WTC11 (cell line): ENCODE data around the gene CSNK1G1. TPM values are rescaled to one million over a fixed set of nuclear protein-coding genes. Genes with fewer than 3 reads are reported as not detected.

Experiments
- ATAC-seq: fragments of 200-7000 bp; cut with Tn5 transposase; 2 replicates; pipeline ENCODE4 v1.10.0; 2021; ENCODE audit warnings: mild to moderate bottlenecking, moderate library complexity
- CTCF ChIA-PET: fragments of 300-600 bp; sonication (Branson Sonifier 250); formaldehyde crosslinking; loops from one replicate; lab custom pipeline; 2021; ENCODE audit warnings: antibody characterized with exemption; lab: Charles Lee
- POLR2A ChIA-PET: fragments of 350-600 bp; sonication (Branson Sonifier 250); formaldehyde crosslinking; loops from one replicate; lab custom pipeline; 2021; ENCODE audit warnings: antibody characterized with exemption; lab: Charles Lee
- DNase-seq: peaks from one replicate; pipeline ENCODE4 v3.0.0; 2021; ENCODE audit warnings: low spot score
- H3K27ac Mint-ChIP-seq: 2 replicates; pipeline ENCODE4 v1.8.0; 2021; ENCODE audit warnings: mixed read lengths
- H3K27me3 Mint-ChIP-seq: 2 replicates; pipeline ENCODE4 v1.8.0; 2021; ENCODE audit warnings: low read depth, mild to moderate bottlenecking, moderate library complexity, mixed read lengths
- H3K36me3 Mint-ChIP-seq: 2 replicates; pipeline ENCODE4 v1.8.0; 2021; ENCODE audit warnings: mixed read lengths
- H3K4me1 Mint-ChIP-seq: 2 replicates; pipeline ENCODE4 v1.8.0; 2022; ENCODE audit warnings: mixed read lengths
- H3K4me3 Mint-ChIP-seq: 2 replicates; pipeline ENCODE4 v1.8.0; 2021; ENCODE audit warnings: mild to moderate bottlenecking, moderate library complexity, mixed read lengths
- H3K9me3 Mint-ChIP-seq: 2 replicates; pipeline ENCODE4 v1.8.0; 2021; ENCODE audit warnings: mixed read lengths
- CTCF ChIP-seq: fragments of 200-600 bp; IDR thresholded peaks from 2 replicates; pipeline ENCODE4 v1.8.0; 2022; ENCODE audit warnings: antibody characterized with exemption
- E2F5 ChIP-seq: sonication (generic); formaldehyde crosslinking; IDR thresholded peaks from 2 replicates; pipeline ENCODE4 v1.8.1; 2022; ENCODE audit warnings: mild to moderate bottlenecking, moderate library complexity, missing genetic modification reagents
- ETV6 ChIP-seq: sonication (generic); formaldehyde crosslinking; IDR thresholded peaks from 2 replicates; pipeline ENCODE4 v1.8.1; 2022; ENCODE audit warnings: mild to moderate bottlenecking, missing genetic modification reagents
- FOXJ3 ChIP-seq: sonication (generic); formaldehyde crosslinking; IDR thresholded peaks from 2 replicates; pipeline ENCODE4 v1.9.0; 2021; ENCODE audit warnings: missing genetic modification reagents, mild to moderate bottlenecking, borderline replicate concordance
- FOXP4 ChIP-seq: sonication (generic); formaldehyde crosslinking; IDR thresholded peaks from 2 replicates; pipeline ENCODE4 v1.8.0; 2022; ENCODE audit warnings: mild to moderate bottlenecking, missing genetic modification reagents
- GABPB1 ChIP-seq: sonication (generic); formaldehyde crosslinking; IDR thresholded peaks from 2 replicates; pipeline ENCODE4 v1.8.1; 2023; ENCODE audit warnings: mild to moderate bottlenecking, missing genetic modification reagents
- GRHL2 ChIP-seq: fragments of 250-450 bp; sonication (Bioruptor Pico); IDR thresholded peaks from 2 replicates; pipeline ENCODE4 v1.8.0; 2022; ENCODE audit warnings: mild to moderate bottlenecking, moderate library complexity; ENCODE audit not compliant: insufficient replicate concordance, severe bottlenecking
- KAT7 ChIP-seq: sonication (generic); formaldehyde crosslinking; IDR thresholded peaks from 2 replicates; pipeline ENCODE4 v1.8.1; 2023; ENCODE audit warnings: missing genetic modification reagents, mild to moderate bottlenecking, borderline replicate concordance
- ZNF219 ChIP-seq: sonication (generic); formaldehyde crosslinking; IDR thresholded peaks from 2 replicates; pipeline ENCODE4 v1.8.0; 2023; ENCODE audit warnings: missing genetic modification reagents, mild to moderate bottlenecking, borderline replicate concordance
- ZNF281 ChIP-seq: sonication (generic); formaldehyde crosslinking; IDR thresholded peaks from 2 replicates; pipeline ENCODE4 v1.8.0; 2023; ENCODE audit warnings: mild to moderate bottlenecking, missing genetic modification reagents
- ZNF317 ChIP-seq: sonication (generic); formaldehyde crosslinking; IDR thresholded peaks from 2 replicates; pipeline ENCODE4 v1.8.1; 2023; ENCODE audit warnings: low read depth, mild to moderate bottlenecking, moderate library complexity, missing genetic modification reagents, borderline replicate concordance
- ZNF396 ChIP-seq: fragments of 250-450 bp; sonication (Bioruptor Pico); IDR thresholded peaks from 2 replicates; pipeline ENCODE4 v1.8.0; 2021; ENCODE audit warnings: mild to moderate bottlenecking, moderate library complexity, borderline replicate concordance
- ZNF425 ChIP-seq: fragments of 250-450 bp; sonication (Bioruptor Pico); conservative IDR thresholded peaks from 2 replicates; pipeline ENCODE4 v1.9.0; 2021; ENCODE audit warnings: mild to moderate bottlenecking
- total RNA-seq: library from RNA; stranded (reverse); gene quantifications from 3 replicates; pipeline ENCODE4 v1.2.3, GENCODE V29; 2021
- TF ChIP-seq, protein P1 (sequence below): sonication (generic); formaldehyde crosslinking; conservative IDR thresholded peaks from 2 replicates; pipeline ENCODE4 v1.8.1; 2022; ENCODE audit warnings: mild to moderate bottlenecking, missing genetic modification reagents
- TF ChIP-seq, protein P2 (sequence below): fragments of 250-450 bp; sonication (Bioruptor Pico); IDR thresholded peaks from 2 replicates; pipeline ENCODE4 v1.9.0; 2021; ENCODE audit warnings: moderate library complexity, mild to moderate bottlenecking, inconsistent platforms, borderline replicate concordance
- TF ChIP-seq, protein P3 (sequence below): sonication (generic); formaldehyde crosslinking; IDR thresholded peaks from 2 replicates; pipeline ENCODE4 v1.8.0; 2022; ENCODE audit warnings: missing genetic modification reagents
- TF ChIP-seq, protein P4 (sequence below): fragments of 250-450 bp; sonication (Bioruptor Pico); IDR thresholded peaks from 2 replicates; pipeline ENCODE4 v1.9.0; 2021; ENCODE audit warnings: mild to moderate bottlenecking

The CSNK1G1 gene
- total RNA-seq, 1 experiment from 2014 or later: 19.3 TPM

DNA sequence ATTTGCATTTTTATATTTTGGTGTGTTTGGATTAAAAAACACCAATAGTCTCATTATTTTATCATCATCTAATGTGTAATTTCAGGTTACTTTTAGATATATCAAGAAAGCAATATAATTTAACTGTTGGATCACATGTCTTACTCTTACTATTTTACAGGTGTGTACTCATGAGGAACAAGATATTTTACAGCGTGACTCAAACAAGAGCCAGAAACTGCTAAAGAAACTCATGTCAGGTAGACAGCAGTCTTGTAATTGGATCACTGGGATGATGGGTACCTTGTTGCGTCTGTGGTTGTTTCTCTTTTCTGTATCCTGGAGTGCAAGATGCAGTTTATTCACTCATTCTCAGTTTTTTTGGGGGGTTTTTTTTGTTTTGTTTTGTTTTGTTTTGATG is 44.6 kb upstream of the CSNK1G1 start:
- Mint-ChIP-seq H3K9me3 (no peaks in the 10 kb centered on the region), H3K27me3 (no peaks in the 10 kb centered on the region), H3K36me3 (peaks cover 30% of the 10 kb centered on the region)
- TF ChIP-seq CTCF (no peak), ZNF317 (no peak), GRHL2 (CRISPR knock-in tag) (no peak), KAT7 (CRISPR knock-in tag) (no peak), ZNF425 (no peak), GABPB1 (CRISPR knock-in tag) (no peak), FOXP4 (CRISPR knock-in tag) (no peak), ZNF281 (CRISPR knock-in tag) (no peak), ZNF396 (CRISPR knock-in tag) (no peak)
- TF ChIP-seq, protein P1, sequence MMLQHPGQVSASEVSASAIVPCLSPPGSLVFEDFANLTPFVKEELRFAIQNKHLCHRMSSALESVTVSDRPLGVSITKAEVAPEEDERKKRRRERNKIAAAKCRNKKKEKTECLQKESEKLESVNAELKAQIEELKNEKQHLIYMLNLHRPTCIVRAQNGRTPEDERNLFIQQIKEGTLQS (CRISPR knock-in tag): no peak
- TF ChIP-seq, protein P2, sequence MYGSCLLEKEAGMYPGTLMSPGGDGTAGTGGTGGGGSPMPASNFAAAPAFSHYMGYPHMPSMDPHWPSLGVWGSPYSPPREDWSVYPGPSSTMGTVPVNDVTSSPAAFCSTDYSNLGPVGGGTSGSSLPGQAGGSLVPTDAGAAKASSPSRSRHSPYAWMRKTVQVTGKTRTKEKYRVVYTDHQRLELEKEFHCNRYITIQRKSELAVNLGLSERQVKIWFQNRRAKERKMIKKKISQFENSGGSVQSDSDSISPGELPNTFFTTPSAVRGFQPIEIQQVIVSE (CRISPR knock-in tag): no peak
- TF ChIP-seq, all 79 proteins: peak for 0
- ATAC-seq: no peak
- no peak overlapping the region for H3K4me3 Mint-ChIP-seq
- POLR2A ChIA-PET: no interaction called here
- CTCF ChIA-PET: no interaction called here
- DNase-seq: no peak
- H3K4me1 Mint-ChIP-seq: no peaks in the 10 kb centered on the region
- no peak overlapping the region for H3K27ac Mint-ChIP-seq

DNA sequence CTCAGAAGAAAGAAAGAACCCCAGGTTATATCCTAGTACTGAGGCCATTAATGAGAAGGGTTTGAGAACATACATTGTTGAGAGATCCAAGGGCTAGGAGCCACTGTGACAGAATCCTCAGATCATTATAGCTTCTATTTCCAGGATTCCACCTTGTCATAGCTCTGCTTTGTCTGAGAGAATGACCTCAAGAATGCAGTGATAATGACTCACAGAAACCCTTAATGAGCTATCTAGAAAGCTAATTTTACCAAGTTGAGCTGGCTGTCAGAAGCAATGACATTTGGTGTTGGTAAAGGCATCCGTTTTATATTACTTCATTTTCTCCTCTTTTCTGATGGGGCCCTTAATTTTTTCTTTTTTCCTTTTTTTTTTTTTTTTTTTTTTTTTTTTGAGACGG is 42.6 kb upstream of the CSNK1G1 start:
- POLR2A ChIA-PET: no interaction called here
- no peak for DNase-seq
- Mint-ChIP-seq H3K4me3 (no peak overlapping the region), H3K36me3 (peaks cover 36% of the 10 kb centered on the region)
- CTCF ChIA-PET: no interaction called here
- no peak for ATAC-seq
- TF ChIP-seq E2F5 (CRISPR knock-in tag) (no peak), FOXJ3 (CRISPR knock-in tag) (no peak), ETV6 (no peak), ZNF219 (no peak)
- TF ChIP-seq, protein P3, sequence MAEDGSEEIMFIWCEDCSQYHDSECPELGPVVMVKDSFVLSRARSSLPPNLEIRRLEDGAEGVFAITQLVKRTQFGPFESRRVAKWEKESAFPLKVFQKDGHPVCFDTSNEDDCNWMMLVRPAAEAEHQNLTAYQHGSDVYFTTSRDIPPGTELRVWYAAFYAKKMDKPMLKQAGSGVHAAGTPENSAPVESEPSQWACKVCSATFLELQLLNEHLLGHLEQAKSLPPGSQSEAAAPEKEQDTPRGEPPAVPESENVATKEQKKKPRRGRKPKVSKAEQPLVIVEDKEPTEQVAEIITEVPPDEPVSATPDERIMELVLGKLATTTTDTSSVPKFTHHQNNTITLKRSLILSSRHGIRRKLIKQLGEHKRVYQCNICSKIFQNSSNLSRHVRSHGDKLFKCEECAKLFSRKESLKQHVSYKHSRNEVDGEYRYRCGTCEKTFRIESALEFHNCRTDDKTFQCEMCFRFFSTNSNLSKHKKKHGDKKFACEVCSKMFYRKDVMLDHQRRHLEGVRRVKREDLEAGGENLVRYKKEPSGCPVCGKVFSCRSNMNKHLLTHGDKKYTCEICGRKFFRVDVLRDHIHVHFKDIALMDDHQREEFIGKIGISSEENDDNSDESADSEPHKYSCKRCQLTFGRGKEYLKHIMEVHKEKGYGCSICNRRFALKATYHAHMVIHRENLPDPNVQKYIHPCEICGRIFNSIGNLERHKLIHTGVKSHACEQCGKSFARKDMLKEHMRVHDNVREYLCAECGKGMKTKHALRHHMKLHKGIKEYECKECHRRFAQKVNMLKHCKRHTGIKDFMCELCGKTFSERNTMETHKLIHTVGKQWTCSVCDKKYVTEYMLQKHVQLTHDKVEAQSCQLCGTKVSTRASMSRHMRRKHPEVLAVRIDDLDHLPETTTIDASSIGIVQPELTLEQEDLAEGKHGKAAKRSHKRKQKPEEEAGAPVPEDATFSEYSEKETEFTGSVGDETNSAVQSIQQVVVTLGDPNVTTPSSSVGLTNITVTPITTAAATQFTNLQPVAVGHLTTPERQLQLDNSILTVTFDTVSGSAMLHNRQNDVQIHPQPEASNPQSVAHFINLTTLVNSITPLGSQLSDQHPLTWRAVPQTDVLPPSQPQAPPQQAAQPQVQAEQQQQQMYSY (CRISPR knock-in tag): no peak
- TF ChIP-seq, protein P4, sequence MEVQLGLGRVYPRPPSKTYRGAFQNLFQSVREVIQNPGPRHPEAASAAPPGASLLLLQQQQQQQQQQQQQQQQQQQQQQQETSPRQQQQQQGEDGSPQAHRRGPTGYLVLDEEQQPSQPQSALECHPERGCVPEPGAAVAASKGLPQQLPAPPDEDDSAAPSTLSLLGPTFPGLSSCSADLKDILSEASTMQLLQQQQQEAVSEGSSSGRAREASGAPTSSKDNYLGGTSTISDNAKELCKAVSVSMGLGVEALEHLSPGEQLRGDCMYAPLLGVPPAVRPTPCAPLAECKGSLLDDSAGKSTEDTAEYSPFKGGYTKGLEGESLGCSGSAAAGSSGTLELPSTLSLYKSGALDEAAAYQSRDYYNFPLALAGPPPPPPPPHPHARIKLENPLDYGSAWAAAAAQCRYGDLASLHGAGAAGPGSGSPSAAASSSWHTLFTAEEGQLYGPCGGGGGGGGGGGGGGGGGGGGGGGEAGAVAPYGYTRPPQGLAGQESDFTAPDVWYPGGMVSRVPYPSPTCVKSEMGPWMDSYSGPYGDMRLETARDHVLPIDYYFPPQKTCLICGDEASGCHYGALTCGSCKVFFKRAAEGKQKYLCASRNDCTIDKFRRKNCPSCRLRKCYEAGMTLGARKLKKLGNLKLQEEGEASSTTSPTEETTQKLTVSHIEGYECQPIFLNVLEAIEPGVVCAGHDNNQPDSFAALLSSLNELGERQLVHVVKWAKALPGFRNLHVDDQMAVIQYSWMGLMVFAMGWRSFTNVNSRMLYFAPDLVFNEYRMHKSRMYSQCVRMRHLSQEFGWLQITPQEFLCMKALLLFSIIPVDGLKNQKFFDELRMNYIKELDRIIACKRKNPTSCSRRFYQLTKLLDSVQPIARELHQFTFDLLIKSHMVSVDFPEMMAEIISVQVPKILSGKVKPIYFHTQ (CRISPR knock-in tag): no peak
- TF ChIP-seq, all 79 proteins: peak for 0
- H3K27ac Mint-ChIP-seq: no peak overlapping the region
- H3K27me3 Mint-ChIP-seq: no peaks in the 10 kb centered on the region
- no peaks in the 10 kb centered on the region for H3K4me1 Mint-ChIP-seq
- no peaks in the 10 kb centered on the region for H3K9me3 Mint-ChIP-seq
